Fibroblast of villous mesenchyme (primary cell): ENCODE data around the gene RLBP1. TPM values are rescaled to one million over a fixed set of nuclear protein-coding genes. Genes with fewer than 3 reads are reported as not detected.
"Not testable (repeated sequence)": the region's sequence is repeated elsewhere in the genome, so short reads cannot be mapped to it uniquely, and the experiment has no call there.

ENCODE experiments used
- DNase-seq: peaks from one replicate; pipeline ENCODE4 v3.0.0-alpha.2; 2010; ENCODE audit warnings: low read depth
- H3K4me3 ChIP-seq: 2 replicates; pipeline ENCODE4 v1.5.1; 2011; ENCODE audit warnings: low read depth, mild to moderate bottlenecking, low read length
- total RNA-seq: library from RNA; depleted of rRNA; stranded (reverse); fragments of >200 nt; gene quantifications from 2 replicates; pipeline ENCODE4 v1.2.3, GENCODE V29; 2012
- TF ChIP-seq, protein P1 (sequence below): IDR thresholded peaks from 2 replicates; pipeline ENCODE4 v1.5.1; 2012; ENCODE audit warnings: low read depth, mild to moderate bottlenecking, low read length; ENCODE audit not compliant: insufficient read depth

Gene RLBP1
- not detected in 2 replicates for total RNA-seq

- no peak within 1 kb of the TSS for H3K4me3 ChIP-seq
- TF ChIP-seq, protein P1, sequence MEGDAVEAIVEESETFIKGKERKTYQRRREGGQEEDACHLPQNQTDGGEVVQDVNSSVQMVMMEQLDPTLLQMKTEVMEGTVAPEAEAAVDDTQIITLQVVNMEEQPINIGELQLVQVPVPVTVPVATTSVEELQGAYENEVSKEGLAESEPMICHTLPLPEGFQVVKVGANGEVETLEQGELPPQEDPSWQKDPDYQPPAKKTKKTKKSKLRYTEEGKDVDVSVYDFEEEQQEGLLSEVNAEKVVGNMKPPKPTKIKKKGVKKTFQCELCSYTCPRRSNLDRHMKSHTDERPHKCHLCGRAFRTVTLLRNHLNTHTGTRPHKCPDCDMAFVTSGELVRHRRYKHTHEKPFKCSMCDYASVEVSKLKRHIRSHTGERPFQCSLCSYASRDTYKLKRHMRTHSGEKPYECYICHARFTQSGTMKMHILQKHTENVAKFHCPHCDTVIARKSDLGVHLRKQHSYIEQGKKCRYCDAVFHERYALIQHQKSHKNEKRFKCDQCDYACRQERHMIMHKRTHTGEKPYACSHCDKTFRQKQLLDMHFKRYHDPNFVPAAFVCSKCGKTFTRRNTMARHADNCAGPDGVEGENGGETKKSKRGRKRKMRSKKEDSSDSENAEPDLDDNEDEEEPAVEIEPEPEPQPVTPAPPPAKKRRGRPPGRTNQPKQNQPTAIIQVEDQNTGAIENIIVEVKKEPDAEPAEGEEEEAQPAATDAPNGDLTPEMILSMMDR: no peak
- no peak for DNase-seq
These were observed at the start of gene RLBP1 for GRCh38 chr15:89221543-89221942. RLBP1 (minus strand) TSS chr15:89221579; CDS start chr15:89218975, 2,604 bp downstream.

DNA sequence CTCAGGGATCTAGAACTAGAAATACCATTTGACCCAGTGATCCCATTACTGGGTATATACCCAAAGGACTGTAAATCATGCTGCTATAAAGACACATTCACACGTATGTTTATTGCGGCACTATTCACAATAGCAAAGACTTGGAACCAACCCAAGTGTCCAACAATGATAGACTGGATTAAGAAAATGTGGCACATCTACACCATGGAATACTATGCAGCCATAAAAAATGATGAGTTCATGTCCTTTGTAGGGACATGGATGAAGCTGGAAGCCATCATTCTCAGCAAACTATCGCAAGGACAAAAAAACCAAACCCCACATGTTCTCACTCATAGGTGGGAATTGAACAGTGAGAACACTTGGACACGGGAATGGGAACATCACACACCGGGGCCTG lies 28.8 kb upstream of the RLBP1 start:
- not testable (repeated sequence) for H3K4me3 ChIP-seq, DNase-seq

- DNase-seq: no peak
- no peak overlapping the region for H3K4me3 ChIP-seq
- TF ChIP-seq, protein P1: no peak
These were observed 27.2 kb upstream of the RLBP1 start for GRCh38 chr15:89248584-89248983.

DNA sequence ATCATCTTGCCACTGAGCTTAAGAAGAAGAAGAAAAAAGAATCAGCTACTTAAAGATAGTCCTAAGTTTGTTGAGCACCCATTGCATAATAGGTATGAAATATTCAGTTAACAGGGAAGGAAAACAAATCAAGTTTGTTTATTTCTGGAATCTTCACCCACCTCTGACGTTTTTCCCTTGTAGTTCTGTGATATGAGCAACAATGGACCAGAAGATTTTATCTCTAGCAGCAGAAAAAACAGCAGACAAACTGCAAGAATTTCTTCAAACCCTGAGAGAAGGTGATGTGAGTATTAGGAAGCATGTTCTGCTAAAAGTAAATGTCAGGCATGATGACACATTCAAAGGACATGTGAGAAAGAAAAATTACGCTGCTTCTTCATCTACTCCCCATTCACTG lies 26.1 kb upstream of the RLBP1 start:
- DNase-seq: peak; percentile 18
- TF ChIP-seq, protein P1: no peak
- H3K4me3 ChIP-seq: no peak overlapping the region

GRCh38 chr15:89244574-89244903 lies 23.2 kb upstream of the RLBP1 start:
- DNase-seq: peak; percentile 25
- peak overlapping the region; percentile 85 for H3K4me3 ChIP-seq
- TF ChIP-seq, protein P1: no peak

GRCh38 chr15:89243691-89244573 lies 22.6 kb upstream of the RLBP1 start, which contains the start of gene FANCI:
FANCI (plus strand) TSS chr15:89243979; CDS start chr15:89247648, 3,669 bp downstream.
- TF ChIP-seq, protein P1: peak; percentile 38
- DNase-seq: peak; percentile 95

DNA sequence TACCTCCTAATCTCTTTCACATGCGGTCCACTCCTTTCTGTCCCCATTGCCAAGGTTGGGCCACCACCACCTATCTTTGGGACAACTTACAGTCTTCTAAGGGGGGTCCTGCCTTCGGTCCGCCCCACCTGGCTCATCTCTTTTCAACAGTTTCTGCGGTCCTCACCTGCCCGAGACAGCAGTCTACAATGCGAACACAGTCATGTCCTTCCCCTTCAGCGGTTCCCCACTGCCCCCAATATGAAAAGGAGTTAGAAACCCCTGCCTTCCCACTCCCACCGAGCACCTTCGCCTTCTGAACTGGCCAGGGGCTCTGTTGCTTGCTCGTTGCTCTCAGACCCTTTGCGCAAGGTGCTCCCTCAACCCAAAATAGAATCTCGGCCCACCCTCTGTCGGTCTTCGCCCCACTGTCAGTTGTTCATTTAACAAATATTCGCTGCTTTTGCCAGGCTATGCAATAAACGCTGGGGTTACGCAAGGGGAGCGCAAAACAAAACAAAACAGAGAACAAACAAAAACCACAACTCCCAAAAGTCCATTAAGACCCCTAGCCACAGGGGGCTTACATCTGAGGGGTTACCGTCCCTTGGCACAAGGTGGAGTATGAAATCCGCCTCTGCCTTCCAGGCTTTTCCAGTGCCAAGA lies 21.8 kb upstream of the RLBP1 start:
- TF ChIP-seq, protein P1: no peak
- peak overlapping the region; percentile 85 for H3K4me3 ChIP-seq
- DNase-seq: peak; percentile 51

More at GRCh38 chr15:89243691-89244573, 22.6 kb upstream of the RLBP1 start, which contains the start of gene FANCI:
- H3K4me3 ChIP-seq: peak within 1 kb of the TSS; percentile 85

DNA sequence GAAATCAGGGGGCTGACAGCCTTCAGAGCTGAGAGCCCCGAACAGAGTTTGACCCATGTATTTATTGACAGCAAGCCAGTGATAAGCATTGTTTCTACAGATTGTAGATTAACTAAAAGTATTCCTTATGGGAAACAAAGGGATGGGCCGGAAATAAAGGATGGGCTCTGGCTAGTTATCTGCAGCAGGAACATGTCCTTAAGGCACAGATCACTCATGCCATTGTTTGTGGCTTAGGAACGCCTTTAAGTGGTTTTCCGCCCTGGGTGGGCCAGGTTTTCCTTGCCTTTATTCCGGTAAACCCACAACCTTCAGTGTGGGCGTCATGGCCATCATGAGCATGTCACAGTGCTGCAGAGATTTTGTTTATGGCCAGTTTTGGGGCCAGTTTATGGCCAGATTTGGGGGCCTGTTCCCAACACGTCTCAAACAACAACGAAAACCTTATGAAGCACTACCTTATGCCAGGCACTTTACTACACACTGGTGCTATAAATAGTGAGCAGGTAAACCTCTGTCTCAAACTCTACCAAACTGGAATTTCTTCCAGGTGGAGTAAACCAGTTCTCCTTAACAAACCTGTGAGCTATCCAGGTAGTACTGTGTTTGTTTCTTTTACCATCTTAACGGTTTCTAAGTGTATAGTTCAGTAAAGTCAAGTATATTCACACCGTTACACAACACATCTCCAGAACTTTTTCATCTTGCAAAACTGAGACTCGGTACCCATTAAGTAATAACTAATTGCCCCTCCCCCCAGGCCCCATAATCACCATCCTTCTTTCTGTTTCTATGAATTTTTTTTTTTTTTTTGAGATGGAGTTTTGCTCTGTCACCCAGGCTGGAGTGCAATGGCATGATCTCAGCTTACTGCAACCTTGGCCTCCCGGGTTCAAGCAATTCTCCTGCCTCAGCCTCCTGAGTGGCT lies 18.8 kb upstream of the RLBP1 start:
- not testable (repeated sequence) for DNase-seq, H3K4me3 ChIP-seq
